Left lung (tissue), 10 donors: ENCODE data around the gene HKDC1. TPM values are rescaled to one million over a fixed set of nuclear protein-coding genes. Genes with fewer than 3 reads are reported as not detected.

Source experiments
- ATAC-seq: fragments of 200-7000 bp; cut with Tn5 transposase; one replicate; pipeline ENCODE4 v1.9.1; 2020; ENCODE audit warnings: moderate library complexity
- DNase-seq, 4 donors: peaks; one replicate each; pipeline ENCODE4 v3.0.0-alpha.2; 2013 to 2020
- H3K27ac ChIP-seq, 2 donors: fragments of 200-600 bp; sonication (generic) in 1 of 2; one replicate each; pipeline versions ENCODE4 v1.5.0 to v1.8.0; 2020 to 2021
- H3K27me3 ChIP-seq, 2 donors: fragments of 200-600 bp; sonication (generic) in 1 of 2; one replicate each; pipeline versions ENCODE4 v1.5.0 to v1.8.0; 2020 to 2021
- H3K36me3 ChIP-seq, 2 donors: fragments of 200-600 bp; sonication (generic) in 1 of 2; one replicate each; pipeline versions ENCODE4 v1.5.0 to v1.8.0; 2020 to 2021
- H3K4me1 ChIP-seq, 2 donors: fragments of 200-600 bp; one replicate each; pipeline ENCODE4 v1.8.0; 2021
- H3K4me3 ChIP-seq, 2 donors: fragments of 200-600 bp; sonication (generic) in 1 of 2; one replicate each; pipeline versions ENCODE4 v1.5.0 to v1.8.0; 2020 to 2021; ENCODE audit warnings: mild to moderate bottlenecking in 1 of 2
- H3K9me3 ChIP-seq, 2 donors: fragments of 200-600 bp; sonication (generic) in 1 of 2; one replicate each; pipeline versions ENCODE4 v1.5.0 to v1.8.0; 2020 to 2021
- CTCF ChIP-seq, 2 donors: fragments of 200-600 bp; sonication (generic) in 1 of 2; IDR thresholded peaks; one replicate each; pipeline versions ENCODE4 v1.5.0 to v1.8.0; 2021; ENCODE audit warnings: antibody characterized with exemption in 2 of 2
- intact Hi-C, 2 donors: fragments of 100-400 bp; cut with DNase I; formaldehyde crosslinking; loops; one replicate each; pipeline versions ENCODE4 v1.11.2 to v1.14.2; 2022
- polyA plus RNA-seq, 6 donors: library from polyadenylated mRNA; unstranded; fragments of 120-200 nt; gene quantifications; one replicate each; pipeline ENCODE4 v1.2.1, GENCODE V29; 2013; ENCODE audit not compliant: insufficient read length in 6 of 6
- total RNA-seq, 2 donors: library from RNA; stranded (reverse); fragmentation: NEBNext Ultra II Directional; extraction: Animal tissue kit (Norgen Biotek cat#: 25700); gene quantifications; one replicate each; pipeline ENCODE4 v1.2.1, GENCODE V29; 2021
- donor health status: DM: no; HTN: yes; CAD: no.
- donor health status: DM: no; HTN: no; CAD: no.

The HKDC1 gene
- total and polyA plus RNA-seq, 8 donors, result 0.71 to 9.7 (median 4.3) TPM

GRCh38 chr10:69182005-69182404, 38.1 kb upstream of the HKDC1 start:
- Histone ChIP-seq H3K27me3 (no peaks in the 10 kb centered on the region), H3K9me3 (no peaks in the 10 kb centered on the region), H3K4me1 (peaks cover 9 to 29% of the 10 kb centered on the region in 2 donors), H3K27ac (no peak overlapping the region), H3K4me3 (no peak overlapping the region), H3K36me3 (peaks cover 0 to 26% of the 10 kb centered on the region in 2 donors)
- ATAC-seq, result no peak
- no peak for DNase-seq
- no peak for TF ChIP-seq CTCF (IDR thresholded peaks at IDR 0.05)
- intact Hi-C loops, result no loop called here

- intact Hi-C loops, result no loop called here
- ATAC-seq, result no peak
These were observed 33.6 kb upstream of the HKDC1 start for GRCh38 chr10:69186524-69186923.

GRCh38 chr10:69201045-69201444, 19.1 kb upstream of the HKDC1 start:
- Histone ChIP-seq H3K4me3 (no peak overlapping the region), H3K27me3 (no peaks in the 10 kb centered on the region), H3K4me1 (no peaks in the 10 kb centered on the region), H3K27ac (no peak overlapping the region), H3K9me3 (no peaks in the 10 kb centered on the region), H3K36me3 (peaks cover 0 to 92% of the 10 kb centered on the region in 2 donors)
- ATAC-seq (no peak), DNase-seq (no peak)
- no peak for TF ChIP-seq CTCF (IDR thresholded peaks at IDR 0.05)
- intact Hi-C loops, result no loop called here

More at GRCh38 chr10:69186524-69186923, 33.6 kb upstream of the HKDC1 start:
- DNase-seq, result no peak
- Histone ChIP-seq H3K27me3 (no peaks in the 10 kb centered on the region), H3K27ac (no peak overlapping the region), H3K9me3 (no peaks in the 10 kb centered on the region), H3K36me3 (peaks cover 2 to 55% of the 10 kb centered on the region in 2 donors), H3K4me3 (no peak overlapping the region), H3K4me1 (peaks cover under 1 to 12% of the 10 kb centered on the region in 2 donors)
- no peak for TF ChIP-seq CTCF (IDR thresholded peaks at IDR 0.05)

GRCh38 chr10:69202332-69202731, 17.8 kb upstream of the HKDC1 start:
- H3K27ac ChIP-seq, result no peak overlapping the region

GRCh38 chr10:69208761-69209160, 11.4 kb upstream of the HKDC1 start:
- Histone ChIP-seq H3K36me3 (peaks cover 0 to 57% of the 10 kb centered on the region in 2 donors), H3K27me3 (no peaks in the 10 kb centered on the region), H3K9me3 (no peaks in the 10 kb centered on the region), H3K4me1 (no peaks in the 10 kb centered on the region), H3K4me3 (no peak overlapping the region), H3K27ac (no peak overlapping the region)
- ATAC-seq (no peak), DNase-seq (no peak)
- intact Hi-C loops, result no loop called here
- TF ChIP-seq CTCF (IDR thresholded peaks at IDR 0.05), result no peak

More at GRCh38 chr10:69202332-69202731, 17.8 kb upstream of the HKDC1 start:
- Histone ChIP-seq H3K27me3 (no peaks in the 10 kb centered on the region), H3K36me3 (peaks cover 0 to 92% of the 10 kb centered on the region in 2 donors), H3K4me1 (no peaks in the 10 kb centered on the region), H3K4me3 (no peak overlapping the region), H3K9me3 (no peaks in the 10 kb centered on the region)
- intact Hi-C loops, result no loop called here
- no peak for DNase-seq
- no peak for TF ChIP-seq CTCF (IDR thresholded peaks at IDR 0.05)
- no peak for ATAC-seq
